Natural killer cell (primary cell): Measurements from ENCODE around the gene AOC1. TPM values are rescaled to one million over a fixed set of nuclear protein-coding genes. Genes with fewer than 3 reads are reported as not detected.

ENCODE experiments used
- ATAC-seq, 3 donors: fragments of 150-1000 bp in 2 of 3; fragments of 200-7000 bp in 1 of 3; cut with Tn5 transposase; 1 replicate in 1 of 3; 2 replicates in 2 of 3; pipeline ENCODE4 v1.10.0; 2021; ENCODE audit warnings: mild to moderate bottlenecking in 2 of 3, moderate library complexity in 2 of 3
- DNase-seq, 2 donors: peaks; one replicate each; pipeline versions ENCODE4 v3.0.0 to v3.0.0-alpha.2; 2013 to 2021; ENCODE audit warnings: mixed read lengths in 1 of 2
- H3K27ac ChIP-seq: one replicate; pipeline ENCODE4 v1.5.1; 2013; ENCODE audit warnings: mild to moderate bottlenecking, low read length
- H3K27me3 ChIP-seq: one replicate; pipeline ENCODE4 v1.6.1; 2013; ENCODE audit warnings: low read length; ENCODE audit not compliant: control insufficient read depth, insufficient read depth
- H3K36me3 ChIP-seq: one replicate; pipeline ENCODE4 v1.6.1; 2013; ENCODE audit warnings: low read length; ENCODE audit not compliant: control insufficient read depth, insufficient read depth
- H3K4me1 ChIP-seq: one replicate; pipeline ENCODE4 v1.6.1; 2013; ENCODE audit warnings: low read length; ENCODE audit not compliant: control insufficient read depth, insufficient read depth
- H3K4me3 ChIP-seq: one replicate; pipeline ENCODE4 v1.5.1; 2013; ENCODE audit warnings: low read length
- H3K9me3 ChIP-seq: one replicate; pipeline ENCODE4 v1.6.1; 2013; ENCODE audit warnings: low read length; ENCODE audit not compliant: control insufficient read depth, insufficient read depth
- H3K27ac Mint-ChIP-seq, 2 donors: one replicate each; pipeline ENCODE4 v1.8.0; 2022; ENCODE audit warnings: mild to moderate bottlenecking in 2 of 2, mixed read lengths in 2 of 2, moderate library complexity in 1 of 2
- H3K27me3 Mint-ChIP-seq, 2 donors: one replicate each; pipeline ENCODE4 v1.8.0; 2022; ENCODE audit warnings: low read depth in 2 of 2, mixed read lengths in 2 of 2
- H3K36me3 Mint-ChIP-seq: one replicate; pipeline ENCODE4 v1.8.0; 2022; ENCODE audit warnings: mixed read lengths
- H3K4me1 Mint-ChIP-seq, 2 donors: one replicate each; pipeline ENCODE4 v1.8.0; 2022; ENCODE audit warnings: mixed read lengths in 2 of 2
- H3K4me3 Mint-ChIP-seq: one replicate; pipeline ENCODE4 v1.8.0; 2022; ENCODE audit warnings: mild to moderate bottlenecking, moderate library complexity, mixed read lengths
- H3K9me3 Mint-ChIP-seq, 2 donors: one replicate each; pipeline ENCODE4 v1.8.0; 2022; ENCODE audit warnings: mixed read lengths in 2 of 2
- CTCF ChIP-seq: fragments of 200-600 bp; IDR thresholded peaks from one replicate; pipeline ENCODE4 v1.8.0; 2022; ENCODE audit warnings: antibody characterized with exemption
- WGBS: methylation state at CpG from one replicate; pipeline ENCODE4 v1.1.7; 2013; ENCODE audit warnings: missing lambda C conversion rate; ENCODE audit not compliant: insufficient coverage; 5-methylcytosine and 5-hydroxymethylcytosine counted together
- intact Hi-C: fragments of 100-400 bp; cut with micrococcal nuclease; formaldehyde crosslinking; loops from one replicate; pipeline ENCODE4 v1.14.2; 2022
- total RNA-seq, 4 donors: library from RNA; stranded (reverse); fragments of 120-200 nt in 1 of 4; gene quantifications; one replicate each; pipeline versions ENCODE4 v1.2.3 to v1.2.4, GENCODE V29; 2013 to 2022

Gene AOC1
- total RNA-seq, 3 donors from 2014 or later (not counting 1 experiment from before 2014, with no cell fraction given): not detected

- H3K36me3 ChIP-seq: no peaks in the 10 kb centered on the region
- intact Hi-C loops: no loop called here
- Mint-ChIP-seq H3K27ac (no peak overlapping the region), H3K27me3 (peaks cover 72 to 88% of the 10 kb centered on the region in 2 donors), H3K4me1 (peaks cover 0 to 10% of the 10 kb centered on the region in 2 donors), H3K4me3 (no peak overlapping the region), H3K9me3 (no peaks in the 10 kb centered on the region), H3K36me3 (no peaks in the 10 kb centered on the region)
- H3K4me1 ChIP-seq: peaks cover 11% of the 10 kb centered on the region
- DNase-seq (no peak), ATAC-seq (no peak)
- no peaks in the 10 kb centered on the region for H3K9me3 ChIP-seq
- no peak overlapping the region for H3K27ac ChIP-seq
- H3K27me3 ChIP-seq: peaks cover 18% of the 10 kb centered on the region
- 87% methylated on average over 8 of the region's 8 CpGs for WGBS
- no peak for TF ChIP-seq CTCF
- no peak overlapping the region for H3K4me3 ChIP-seq
These were observed 48.4 kb downstream of the AOC1 start for GRCh38 chr7:150900675-150901074.

GRCh38 chr7:150901160-150902035 is 49.1 kb downstream of the AOC1 start:
- Mint-ChIP-seq H3K9me3 (no peaks in the 10 kb centered on the region), H3K27ac (no peak overlapping the region), H3K36me3 (no peaks in the 10 kb centered on the region), H3K4me1 (peaks cover 0 to 10% of the 10 kb centered on the region in 2 donors), H3K4me3 (no peak overlapping the region), H3K27me3 (peaks cover 72 to 88% of the 10 kb centered on the region in 2 donors)
- no peak for DNase-seq
- Histone ChIP-seq H3K4me1 (peaks cover 11% of the 10 kb centered on the region), H3K27me3 (peaks cover 24% of the 10 kb centered on the region), H3K27ac (no peak overlapping the region), H3K36me3 (no peaks in the 10 kb centered on the region), H3K4me3 (no peak overlapping the region), H3K9me3 (no peaks in the 10 kb centered on the region)
- TF ChIP-seq CTCF: no peak
- WGBS: 56% methylated on average over 15 of the region's 15 CpGs
- no peak for ATAC-seq
- intact Hi-C loops: no loop called here

- Histone ChIP-seq H3K9me3 (no peaks in the 10 kb centered on the region), H3K36me3 (no peaks in the 10 kb centered on the region), H3K27me3 (peaks cover 27% of the 10 kb centered on the region), H3K27ac (no peak overlapping the region), H3K4me1 (peaks cover 11% of the 10 kb centered on the region), H3K4me3 (no peak overlapping the region)
- TF ChIP-seq CTCF: no peak
- Mint-ChIP-seq H3K27ac (no peak overlapping the region), H3K4me3 (no peak overlapping the region), H3K36me3 (no peaks in the 10 kb centered on the region), H3K27me3 (peaks cover 71 to 92% of the 10 kb centered on the region in 2 donors), H3K9me3 (no peaks in the 10 kb centered on the region), H3K4me1 (peaks cover 0 to 10% of the 10 kb centered on the region in 2 donors)
- intact Hi-C loops: no loop called here
- no peak for DNase-seq
- no peak for ATAC-seq
- WGBS: 87% methylated on average over 14 of the region's 14 CpGs
These were observed 50.0 kb downstream of the AOC1 start for GRCh38 chr7:150902078-150903033.
